Daoy (cell line): Measurements from ENCODE around the gene RTP1. TPM values are rescaled to one million over a fixed set of nuclear protein-coding genes. Genes with fewer than 3 reads are reported as not detected.
"Not testable (repeated sequence)": the region's sequence is repeated elsewhere in the genome, so short reads cannot be mapped to it uniquely, and the experiment has no call there.

Source experiments
- DNase-seq: peaks from one replicate; pipeline ENCODE4 v3.0.0-alpha.2; 2015; ENCODE audit warnings: low read depth
- total RNA-seq: library from RNA; depleted of rRNA; stranded (reverse); fragments of >200 nt; shearing (Covaris generic); gene quantifications from 2 replicates; pipeline ENCODE4 v1.2.3, GENCODE V29; 2014; rRNA removed

The RTP1 gene, protein sequence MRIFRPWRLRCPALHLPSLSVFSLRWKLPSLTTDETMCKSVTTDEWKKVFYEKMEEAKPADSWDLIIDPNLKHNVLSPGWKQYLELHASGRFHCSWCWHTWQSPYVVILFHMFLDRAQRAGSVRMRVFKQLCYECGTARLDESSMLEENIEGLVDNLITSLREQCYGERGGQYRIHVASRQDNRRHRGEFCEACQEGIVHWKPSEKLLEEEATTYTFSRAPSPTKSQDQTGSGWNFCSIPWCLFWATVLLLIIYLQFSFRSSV
- total RNA-seq = not detected in 2 replicates

DNA sequence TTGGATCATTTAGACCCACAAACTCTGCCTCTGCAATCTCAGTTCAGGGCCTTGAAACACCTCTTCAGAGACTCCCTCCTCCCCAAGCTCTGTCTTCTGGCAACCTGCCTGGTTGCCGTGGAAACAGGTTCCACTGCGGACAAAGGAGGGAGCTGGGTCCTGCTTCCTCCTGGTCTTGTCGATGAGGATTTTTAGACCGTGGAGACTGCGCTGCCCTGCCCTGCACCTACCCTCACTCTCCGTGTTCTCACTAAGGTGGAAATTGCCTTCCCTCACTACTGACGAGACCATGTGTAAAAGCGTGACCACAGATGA is at the start of gene RTP1:
RTP1 (plus strand) TSS at position 152 of the 315 bp plus-strand sequence; CDS start at position 182, 30 bp downstream.
- DNase-seq = no peak

DNA sequence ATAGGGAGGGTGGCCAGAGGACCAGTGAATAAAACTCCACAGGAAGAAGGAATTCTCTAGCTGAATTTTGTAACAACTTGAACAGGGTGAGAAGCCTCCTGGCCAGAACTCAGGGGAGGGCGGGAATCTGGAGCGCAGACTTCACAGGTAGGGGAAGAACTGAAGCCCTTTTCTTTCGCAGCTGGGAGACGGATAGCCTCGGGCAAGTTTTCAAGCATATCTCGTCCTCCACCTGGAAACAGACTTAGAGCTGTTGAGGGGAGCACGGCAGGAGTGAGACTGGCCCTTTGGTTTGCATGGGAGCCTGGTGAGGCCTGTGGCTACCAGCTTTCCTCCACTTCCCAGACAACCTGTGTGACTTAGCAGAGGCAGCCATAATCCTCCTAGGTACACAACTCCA is 47.1 kb upstream of the RTP1 start:
- no peak for DNase-seq

DNA sequence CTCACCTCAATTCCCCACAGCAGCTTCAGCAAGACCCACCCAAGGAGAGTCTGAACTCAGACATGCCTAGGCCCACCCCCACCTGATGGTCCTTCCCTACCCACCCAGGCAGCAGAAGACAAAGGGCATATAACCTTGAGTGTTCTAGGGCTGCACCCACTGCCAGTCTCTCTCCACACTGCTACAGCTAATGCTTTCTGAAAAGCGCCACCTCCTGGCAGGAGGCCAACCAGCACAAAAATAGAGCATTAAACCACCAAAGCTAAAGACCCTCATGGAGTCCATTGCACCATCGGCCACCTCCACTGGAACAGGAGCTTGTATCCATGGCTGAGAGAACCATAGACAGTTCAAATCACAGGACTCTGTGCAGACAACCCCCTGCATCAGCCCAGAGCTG is 46.7 kb upstream of the RTP1 start:
- no peak for DNase-seq

DNA sequence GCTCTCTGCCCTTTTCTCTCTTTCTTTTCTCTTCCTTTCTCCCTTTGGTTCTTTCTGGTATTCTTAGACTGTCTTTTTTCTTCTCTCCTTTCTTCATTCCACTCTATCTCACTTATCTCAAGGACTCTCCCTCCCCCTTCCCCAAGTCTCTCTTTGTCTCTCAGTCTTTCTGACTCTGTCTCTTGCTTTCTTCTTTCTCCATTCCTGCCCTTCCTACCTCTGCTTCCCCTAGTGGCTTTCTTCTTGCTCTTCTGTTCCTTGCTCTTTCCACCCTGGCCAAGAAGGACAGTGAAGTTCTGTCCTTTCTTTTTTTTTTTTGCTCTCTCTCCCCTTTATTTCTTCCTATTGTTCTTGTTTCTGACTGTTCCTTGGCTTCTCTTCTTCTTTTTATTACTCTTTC is 35.7 kb upstream of the RTP1 start:
- DNase-seq = no peak

DNA sequence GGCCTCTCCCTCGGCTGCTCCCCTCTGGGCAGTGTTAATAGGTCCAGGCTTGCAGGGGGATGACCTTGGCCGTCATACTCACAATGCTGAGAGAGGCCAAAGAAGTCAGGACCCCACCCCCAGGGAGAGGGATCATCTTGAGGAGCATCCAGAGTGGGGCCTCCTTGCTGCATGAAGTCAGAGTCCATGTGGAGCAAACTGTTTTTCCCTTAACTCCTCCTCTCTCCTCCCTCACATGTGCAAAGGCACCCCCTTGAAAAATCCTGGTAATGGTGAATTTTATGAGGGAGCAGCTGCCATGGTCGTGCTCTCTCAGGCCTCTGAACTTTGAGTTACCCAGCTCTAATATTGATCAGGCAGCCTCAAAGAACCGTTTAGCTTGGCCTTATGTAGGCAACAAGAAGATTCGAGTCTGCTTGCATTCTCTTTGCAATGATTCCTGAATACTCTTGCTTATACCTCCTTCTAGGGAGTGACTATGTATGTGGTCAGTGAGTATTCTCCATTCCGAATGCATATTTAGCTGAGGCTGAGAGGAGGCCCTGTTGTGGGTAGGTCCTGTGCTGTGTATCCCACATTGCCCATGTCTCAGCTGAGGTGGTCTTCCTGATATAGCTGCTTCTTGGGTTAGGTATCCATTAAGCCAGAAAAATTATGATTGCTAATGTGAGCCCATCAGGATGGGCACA is 34.9 kb upstream of the RTP1 start:
- DNase-seq = no peak

DNA sequence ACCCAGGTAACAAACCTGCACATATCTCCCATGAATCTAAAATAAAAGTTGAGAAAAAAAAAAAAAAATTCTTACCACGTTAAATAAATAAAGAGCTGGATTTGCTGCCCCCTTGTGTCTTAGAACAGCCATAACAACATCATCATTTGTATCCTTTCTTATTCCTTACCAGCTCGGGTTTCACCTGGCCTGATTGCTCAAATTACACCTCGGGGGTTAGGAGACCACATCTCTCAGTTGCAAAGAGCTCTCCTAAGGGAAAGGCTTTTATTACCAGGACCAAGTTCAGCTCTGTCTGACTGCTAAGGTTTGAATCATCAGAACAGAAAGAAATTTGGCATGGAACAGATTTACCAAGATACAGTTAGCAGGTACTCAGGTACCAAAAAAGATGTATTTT is 32.1 kb upstream of the RTP1 start:
- peak; percentile 60 for DNase-seq

DNA sequence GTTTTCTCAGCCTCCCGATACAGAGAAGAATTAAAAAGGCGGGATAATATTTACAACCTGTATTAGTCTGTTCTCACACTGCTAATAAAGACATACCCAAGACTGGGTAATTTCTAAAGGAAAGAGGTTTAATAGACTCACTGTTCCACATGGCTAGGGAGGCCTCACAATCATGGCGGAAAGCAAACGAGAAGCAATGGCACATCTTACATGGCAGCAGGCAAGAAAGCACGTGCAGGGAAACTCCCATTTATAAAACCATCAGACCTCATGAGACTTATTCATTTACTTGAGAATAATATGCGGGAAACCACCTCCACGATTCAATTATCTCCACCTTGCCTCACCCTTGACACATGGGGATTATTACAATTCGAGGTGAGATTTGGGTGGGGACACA is 30.5 kb upstream of the RTP1 start:
- no peak for DNase-seq

DNA sequence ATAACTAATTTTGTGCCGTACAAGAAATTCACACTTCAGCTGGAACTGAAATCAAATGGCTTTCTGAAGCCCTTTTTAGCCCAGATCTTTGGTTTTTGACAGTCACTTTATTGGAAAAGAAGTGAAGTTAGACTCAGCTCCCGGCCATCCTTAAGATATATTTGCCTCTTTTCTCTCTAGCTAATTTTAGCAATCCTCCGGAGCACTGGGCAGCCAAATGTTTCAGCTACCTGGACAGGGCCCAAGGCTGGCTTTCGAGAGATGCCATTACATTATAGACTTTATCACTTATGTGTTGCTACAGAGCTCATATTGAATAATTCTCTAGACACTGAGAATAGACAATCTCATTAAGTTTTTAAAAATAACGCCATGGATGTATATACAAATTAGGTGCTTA is 29.5 kb upstream of the RTP1 start:
- DNase-seq = no peak

DNA sequence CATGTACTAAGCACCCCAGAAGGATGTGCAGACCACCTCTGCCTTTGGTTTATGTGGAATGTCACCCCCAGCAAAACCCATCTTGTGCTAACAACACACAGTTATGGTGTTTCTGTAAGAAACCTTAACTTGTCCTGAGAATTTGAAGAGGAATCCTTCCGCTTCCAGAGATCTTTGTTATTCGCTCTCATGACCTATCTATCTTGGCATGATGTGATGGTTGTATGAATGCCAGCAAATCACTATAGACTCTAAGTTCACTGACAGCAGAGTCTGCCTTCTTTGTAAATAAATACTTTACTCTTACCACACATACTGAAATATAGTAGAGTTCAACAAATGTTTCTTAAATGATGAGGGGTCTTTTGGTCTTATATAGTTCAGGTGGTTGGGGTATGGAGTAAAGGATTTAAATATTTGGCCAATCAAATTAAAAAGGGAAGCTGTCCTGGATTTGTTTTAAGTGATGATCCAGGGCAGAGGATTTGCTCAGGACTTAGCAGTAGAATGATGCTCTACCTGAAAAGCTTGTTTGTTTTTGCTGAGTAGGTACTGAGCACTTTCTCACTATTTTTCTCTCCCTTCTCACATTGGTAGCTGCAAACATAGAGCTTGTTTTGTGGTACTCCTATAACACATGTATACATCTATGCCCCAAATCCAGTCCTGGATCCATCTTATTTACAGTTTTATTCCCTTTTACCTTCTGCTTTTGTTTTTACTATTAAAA is 27.9 kb upstream of the RTP1 start:
- DNase-seq = no peak

DNA sequence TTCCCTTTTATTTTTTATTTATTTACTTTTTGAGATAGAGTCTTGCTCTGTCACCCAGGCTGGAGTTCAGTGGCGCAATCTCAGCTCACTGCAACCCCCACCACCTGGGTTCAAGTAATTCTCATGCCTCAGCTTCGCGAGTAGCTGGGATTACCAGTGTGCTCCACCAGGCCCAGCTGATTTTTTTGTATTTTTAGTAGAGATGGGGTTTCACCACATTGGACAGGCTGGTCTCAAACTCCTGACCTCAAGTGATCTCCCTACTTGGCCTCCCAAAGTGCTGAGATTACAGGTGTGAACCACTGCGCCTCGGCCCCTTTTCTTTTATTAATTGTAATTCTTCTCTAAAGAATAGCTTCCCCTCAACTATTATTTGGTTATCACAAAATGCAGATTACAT is 26.4 kb upstream of the RTP1 start:
- not testable (repeated sequence) for DNase-seq

DNA sequence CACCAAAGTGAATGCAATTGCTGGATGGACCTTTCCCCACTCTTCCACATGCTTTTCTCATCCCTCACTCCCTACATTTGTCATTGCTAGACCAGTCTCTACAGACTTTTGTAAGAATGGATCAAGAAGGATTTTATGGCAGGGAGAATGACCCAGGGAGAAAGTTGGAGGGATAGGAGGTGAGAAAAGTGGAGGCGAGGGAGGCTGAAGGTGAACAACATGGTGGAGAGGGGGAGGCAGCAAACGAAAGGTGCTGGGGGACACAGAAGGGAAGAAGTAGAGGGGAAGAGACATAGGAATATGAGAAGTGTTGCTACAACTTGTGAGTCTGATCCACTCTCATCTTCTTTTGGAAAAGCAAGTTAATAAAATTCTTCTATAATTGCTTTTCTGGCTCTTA is 24.4 kb upstream of the RTP1 start:
- no peak for DNase-seq

DNA sequence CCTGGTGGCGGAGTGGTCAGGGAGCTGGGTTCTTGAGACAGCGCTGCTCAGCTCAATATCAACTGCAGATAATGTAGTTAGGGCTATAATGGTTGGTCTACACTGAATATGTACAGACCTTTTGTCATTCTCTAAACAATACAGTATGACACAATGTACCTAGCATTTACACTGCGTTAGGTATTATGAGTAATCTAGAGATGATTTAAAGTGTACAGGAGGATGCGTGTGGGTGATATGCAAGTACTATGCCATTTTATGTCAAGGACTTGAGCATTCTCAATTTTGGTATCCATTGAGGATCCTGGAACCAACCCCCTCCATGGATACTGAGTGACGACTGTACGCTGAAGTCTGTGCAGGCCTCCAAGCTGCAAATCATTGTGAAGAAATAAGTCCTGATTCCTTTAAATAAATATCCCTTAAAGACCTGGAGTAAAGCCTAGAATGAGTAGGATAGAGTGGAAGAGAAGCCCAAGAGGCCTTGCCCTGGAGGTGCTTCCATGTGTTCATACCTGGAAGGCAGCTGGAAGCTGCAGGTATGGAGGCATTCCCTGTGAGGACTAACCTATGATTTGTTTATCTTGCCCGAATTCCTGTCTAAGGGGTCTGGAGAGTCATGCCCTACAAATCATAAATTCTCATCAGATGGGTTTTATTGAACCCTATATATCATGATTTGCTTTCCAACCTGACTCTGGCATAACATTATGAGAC is 15.7 kb upstream of the RTP1 start:
- DNase-seq = no peak

DNA sequence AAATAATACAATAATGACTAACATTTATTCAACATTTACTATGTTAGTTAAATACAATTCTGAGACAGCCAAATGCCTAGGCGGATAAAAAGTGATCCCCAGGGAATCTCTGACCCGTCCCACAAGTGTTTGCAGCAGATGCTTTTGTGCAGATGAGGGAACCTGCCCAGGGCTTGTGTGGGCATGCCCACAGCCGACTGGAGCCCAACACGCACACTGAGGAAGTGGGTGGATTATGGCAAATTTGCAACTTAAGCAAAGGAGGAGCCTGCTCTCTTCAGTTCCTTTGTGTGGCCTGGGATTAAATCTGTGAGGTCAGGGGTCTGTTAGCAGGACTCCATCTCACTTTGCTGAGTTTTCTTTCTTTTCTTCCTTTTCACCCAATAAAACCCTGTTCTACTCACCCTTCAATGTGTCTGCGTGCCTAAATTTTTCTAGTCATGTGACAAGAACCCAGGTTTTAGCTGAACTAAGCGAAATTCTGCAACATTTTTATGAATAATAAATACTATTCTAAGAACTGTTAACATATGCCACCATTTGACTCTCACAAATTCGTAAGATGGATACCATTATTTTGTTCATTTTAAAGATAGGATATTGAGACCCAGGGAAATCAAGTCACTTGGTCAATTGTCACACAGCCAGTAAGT is 13.9 kb upstream of the RTP1 start:
- DNase-seq = no peak

DNA sequence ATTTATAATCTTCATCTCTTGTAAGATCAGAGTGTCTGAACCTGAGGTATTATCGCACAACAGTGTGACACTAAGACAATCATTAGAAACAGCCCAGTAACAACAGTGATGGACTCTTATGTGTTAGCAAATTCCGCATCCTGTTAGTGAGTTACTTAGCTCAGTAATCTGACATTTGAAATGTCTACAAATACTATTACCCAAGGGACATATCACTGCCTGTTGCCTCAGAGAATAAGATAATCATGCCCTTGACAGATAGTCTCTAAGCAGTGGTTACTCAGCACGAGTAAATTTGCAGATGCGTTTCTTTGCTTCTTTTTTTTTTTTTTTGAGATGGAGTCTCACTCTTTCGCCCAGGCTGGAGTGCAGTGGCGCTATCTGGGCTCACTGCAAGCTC is 13.4 kb upstream of the RTP1 start:
- no peak for DNase-seq

DNA sequence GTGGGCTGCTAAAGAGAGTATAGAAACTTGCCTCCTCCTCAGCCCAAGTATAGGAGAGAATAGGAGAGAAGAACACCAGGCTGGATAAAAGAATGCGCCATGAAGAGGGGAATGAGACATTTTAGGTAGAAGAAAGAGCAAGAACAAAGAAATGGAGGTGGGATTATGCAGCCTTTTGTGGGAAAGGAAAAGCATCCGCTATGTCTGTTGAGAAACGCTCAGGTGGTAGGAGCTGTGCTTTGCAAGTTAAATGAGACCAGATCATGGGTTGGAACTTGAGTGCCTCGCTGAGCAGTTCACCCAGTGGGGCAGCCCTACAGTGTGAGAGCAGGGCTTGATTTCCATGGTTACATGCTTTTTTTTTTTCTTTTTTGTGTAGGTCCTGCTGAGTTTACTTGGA is 11.5 kb upstream of the RTP1 start:
- no peak for DNase-seq

DNA sequence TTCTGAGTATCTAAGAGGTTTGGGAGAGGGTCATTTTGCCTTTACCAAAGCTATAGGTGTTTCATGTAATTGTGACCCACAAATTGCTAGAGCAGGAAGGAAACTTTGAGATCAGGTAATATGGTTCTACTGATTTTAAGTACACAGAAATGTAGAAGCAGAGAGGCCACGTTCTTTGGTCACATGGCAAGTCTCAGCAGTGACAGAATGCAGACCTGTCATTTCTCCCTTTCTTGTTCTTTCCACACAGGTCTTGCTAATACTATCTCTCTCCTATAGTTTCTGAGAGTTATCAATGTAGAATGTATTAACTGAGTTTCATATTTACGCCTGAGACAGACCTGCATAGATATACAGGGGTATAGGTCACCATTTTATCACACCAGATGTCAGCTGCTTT is 10.9 kb upstream of the RTP1 start:
- DNase-seq = no peak

DNA sequence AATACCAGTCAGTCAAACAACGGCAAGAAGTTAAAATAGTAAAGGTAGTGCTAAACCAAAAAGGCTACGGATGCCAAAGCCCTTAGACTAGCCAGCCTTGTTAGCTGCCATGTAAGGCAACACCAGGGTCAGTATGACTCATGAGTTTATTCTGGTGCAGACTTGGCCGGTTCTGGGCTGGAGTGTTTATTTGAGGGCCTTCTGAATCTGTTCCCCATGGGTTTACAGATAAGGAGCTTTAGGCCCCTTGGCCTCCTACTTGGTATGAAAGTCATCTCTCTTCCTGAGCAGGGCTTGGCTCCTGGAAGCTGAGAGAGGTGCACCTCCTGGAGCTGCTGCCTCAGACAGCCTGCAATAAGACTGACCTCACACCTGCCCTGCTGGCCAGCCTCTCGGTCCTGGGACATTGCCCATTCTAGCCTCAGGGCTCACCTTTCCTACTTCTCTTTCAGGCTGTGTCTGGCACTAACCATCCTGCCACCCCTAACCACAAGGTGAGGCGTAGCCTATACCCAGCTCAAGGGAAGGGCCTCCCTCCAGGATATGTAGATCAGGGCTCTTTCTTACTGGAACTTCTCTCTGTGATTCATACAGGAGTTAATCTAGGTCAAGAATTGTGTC is 10.4 kb upstream of the RTP1 start:
- DNase-seq = peak; percentile 87

DNA sequence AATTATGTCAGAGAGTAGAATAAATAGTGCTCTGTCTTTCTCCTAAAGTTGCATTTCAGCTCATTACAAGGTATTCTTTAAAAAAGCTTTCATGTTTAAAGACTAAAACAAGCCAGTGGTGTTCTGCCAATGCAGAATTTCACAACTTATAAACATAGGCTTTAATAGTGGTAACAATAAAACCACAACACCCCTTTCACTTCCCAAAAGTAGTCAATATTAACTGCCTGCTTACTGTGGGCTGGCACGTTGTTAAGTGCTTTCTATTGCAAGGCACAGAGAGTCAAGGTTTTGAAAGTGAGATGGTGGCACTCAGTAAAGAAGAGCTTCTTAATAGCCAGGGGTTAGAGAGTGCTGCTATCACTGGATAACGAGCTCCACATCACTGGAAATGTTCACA is 8.4 kb upstream of the RTP1 start:
- DNase-seq = no peak

DNA sequence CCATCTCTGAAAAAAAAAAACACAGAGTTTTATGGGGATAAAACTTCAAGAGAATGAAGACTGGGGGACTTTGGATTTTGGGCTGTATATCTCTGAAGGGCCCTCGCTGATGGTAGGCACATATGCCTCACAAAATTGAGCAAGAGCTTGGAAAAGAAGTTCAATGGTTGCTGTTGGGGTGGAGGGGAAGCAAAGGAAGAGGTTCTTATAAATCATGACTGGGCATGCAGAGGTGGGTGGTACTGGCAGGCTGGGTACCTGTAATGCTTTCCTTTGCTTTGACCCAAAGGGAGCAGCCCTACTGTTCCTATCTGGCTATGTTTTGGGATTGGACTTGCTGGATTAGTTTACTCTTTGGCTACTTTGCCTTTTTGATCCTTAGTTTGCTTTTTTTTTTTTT is 6.0 kb upstream of the RTP1 start:
- DNase-seq = no peak

DNA sequence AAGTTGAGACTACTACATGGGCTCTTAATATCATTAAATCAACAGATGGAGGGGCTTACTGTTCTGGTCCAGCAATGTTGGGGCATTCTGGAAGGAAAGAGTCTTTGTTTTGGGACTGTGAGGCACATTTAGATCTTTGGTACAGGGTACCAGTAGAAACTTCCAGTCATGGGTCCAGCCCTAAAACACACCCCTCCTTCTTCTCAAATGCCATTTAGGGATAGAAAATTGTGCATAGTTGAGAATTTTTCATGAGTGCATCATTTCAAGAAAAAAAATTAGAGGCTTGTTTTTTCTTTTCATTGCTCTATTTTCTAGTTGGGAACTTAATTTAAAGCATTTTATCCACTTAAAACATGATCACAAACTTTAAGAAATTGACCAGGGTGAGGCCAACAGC is 4.1 kb upstream of the RTP1 start:
- DNase-seq = no peak

DNA sequence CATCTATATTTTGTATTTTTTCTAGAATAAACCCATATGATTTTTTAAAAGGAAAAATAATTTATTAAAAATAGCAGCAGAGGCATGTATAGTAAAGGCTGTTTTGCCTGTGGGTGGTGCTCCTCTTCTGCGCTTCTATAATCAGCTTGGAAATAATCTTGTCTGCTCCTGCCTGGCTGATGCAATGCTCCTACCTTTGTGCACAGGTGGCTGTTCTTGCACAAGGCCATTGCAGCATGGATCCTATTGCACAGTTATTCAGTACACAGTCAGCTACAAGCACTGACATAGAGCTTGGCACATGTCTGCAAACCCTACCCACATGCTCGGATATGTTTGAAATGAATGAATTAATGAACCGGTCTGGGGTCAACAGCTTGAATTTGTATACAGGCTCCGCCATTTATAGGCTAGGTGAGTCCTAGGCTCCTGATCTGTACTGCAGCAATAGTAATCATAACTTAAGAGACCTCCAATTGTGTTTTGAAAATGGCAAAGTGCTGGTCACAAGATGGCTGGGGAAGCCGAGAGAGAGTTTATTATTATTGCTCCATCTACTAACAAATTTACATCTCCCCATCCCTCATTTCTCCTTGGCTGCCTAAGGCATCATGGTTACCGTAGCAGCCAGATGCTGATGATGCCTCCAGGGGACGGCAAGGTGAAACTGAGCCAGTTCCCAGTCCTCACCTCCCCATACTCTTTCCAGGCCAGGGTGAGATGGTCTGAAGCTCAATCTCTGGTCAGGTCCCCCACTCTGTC is 532 bp upstream of the RTP1 start:
- no peak for DNase-seq
